Endothelial cell (in vitro differentiated cells): ENCODE data around the gene PDIA5. TPM values are rescaled to one million over a fixed set of nuclear protein-coding genes. Genes with fewer than 3 reads are reported as not detected.
A peak's percentile ranks its signal among the peaks of the same experiment; 100 is the strongest.

Source experiments
- DNase-seq: peaks from one replicate; pipeline ENCODE4 v3.0.0; 2021; ENCODE audit warnings: low spot score
- H3K27ac Mint-ChIP-seq: one replicate; pipeline ENCODE4 v1.8.0; 2021; ENCODE audit warnings: mixed read lengths, inconsistent platforms; ENCODE audit not compliant: unreplicated experiment
- H3K27me3 Mint-ChIP-seq: one replicate; pipeline ENCODE4 v1.8.0; 2021; ENCODE audit warnings: mild to moderate bottlenecking, moderate library complexity, mixed read lengths, inconsistent platforms; ENCODE audit not compliant: unreplicated experiment
- H3K36me3 Mint-ChIP-seq: one replicate; pipeline ENCODE4 v1.8.0; 2021; ENCODE audit warnings: mild to moderate bottlenecking, low read depth, mixed read lengths, inconsistent platforms; ENCODE audit not compliant: unreplicated experiment
- H3K4me1 Mint-ChIP-seq: one replicate; pipeline ENCODE4 v1.8.0; 2021; ENCODE audit warnings: mild to moderate bottlenecking, mixed read lengths, inconsistent platforms; ENCODE audit not compliant: unreplicated experiment
- H3K4me3 Mint-ChIP-seq: one replicate; pipeline ENCODE4 v1.8.0; 2021; ENCODE audit warnings: mild to moderate bottlenecking, mixed read lengths, inconsistent platforms; ENCODE audit not compliant: unreplicated experiment
- H3K9me3 Mint-ChIP-seq: one replicate; pipeline ENCODE4 v1.8.0; 2021; ENCODE audit warnings: mixed read lengths, inconsistent platforms; ENCODE audit not compliant: unreplicated experiment
- CTCF ChIP-seq: fragments of 200-600 bp; sonication (generic); IDR thresholded peaks from one replicate; pipeline ENCODE4 v1.5.0; 2021; ENCODE audit warnings: antibody characterized with exemption; ENCODE audit not compliant: unreplicated experiment
- total RNA-seq: library from RNA; stranded (reverse); fragmentation: NEBNext Ultra II Directional; extraction: Animal tissue kit (Norgen Biotek cat#: 25700); gene quantifications from one replicate; pipeline ENCODE4 v1.2.1, GENCODE V29; 2021; ENCODE audit not compliant: unreplicated experiment

PDIA5 gene
- total RNA-seq, 1 donor from 2014 or later: 32.8 TPM

GRCh38 chr3:123155471-123156011 lies 88.7 kb downstream of the PDIA5 start:
- no peak overlapping the region for H3K27ac Mint-ChIP-seq
- TF ChIP-seq CTCF: no peak
- peaks cover 13% of the 10 kb centered on the region for H3K27me3 Mint-ChIP-seq
- peaks cover 37% of the 10 kb centered on the region for H3K36me3 Mint-ChIP-seq
- DNase-seq: no peak
- peaks cover 17% of the 10 kb centered on the region for H3K4me1 Mint-ChIP-seq
- no peaks in the 10 kb centered on the region for H3K9me3 Mint-ChIP-seq
- no peak overlapping the region for H3K4me3 Mint-ChIP-seq

- H3K36me3 Mint-ChIP-seq: peaks cover 28% of the 10 kb centered on the region
- H3K9me3 Mint-ChIP-seq: no peaks in the 10 kb centered on the region
- no peak for TF ChIP-seq CTCF
- no peak overlapping the region for H3K4me3 Mint-ChIP-seq
- H3K27ac Mint-ChIP-seq: no peak overlapping the region
- peaks cover 17% of the 10 kb centered on the region for H3K4me1 Mint-ChIP-seq
- H3K27me3 Mint-ChIP-seq: peaks cover 11% of the 10 kb centered on the region
- DNase-seq: no peak
Observed at GRCh38 chr3:123156276-123156995, 89.6 kb downstream of the PDIA5 start.

- peaks cover 8% of the 10 kb centered on the region for H3K27me3 Mint-ChIP-seq
- H3K4me3 Mint-ChIP-seq: no peak overlapping the region
- TF ChIP-seq CTCF: no peak
- no peak for DNase-seq
- H3K9me3 Mint-ChIP-seq: no peaks in the 10 kb centered on the region
- peaks cover 17% of the 10 kb centered on the region for H3K4me1 Mint-ChIP-seq
- no peak overlapping the region for H3K27ac Mint-ChIP-seq
- peaks cover 21% of the 10 kb centered on the region for H3K36me3 Mint-ChIP-seq
Observed at GRCh38 chr3:123157209-123157597, 90.4 kb downstream of the PDIA5 start.

- no peak for DNase-seq
- H3K36me3 Mint-ChIP-seq: peaks cover 17% of the 10 kb centered on the region
- TF ChIP-seq CTCF: no peak
- H3K4me3 Mint-ChIP-seq: peak overlapping the region; percentile 71
- peaks cover 7% of the 10 kb centered on the region for H3K27me3 Mint-ChIP-seq
- H3K9me3 Mint-ChIP-seq: no peaks in the 10 kb centered on the region
- H3K4me1 Mint-ChIP-seq: peaks cover 17% of the 10 kb centered on the region
- H3K27ac Mint-ChIP-seq: no peak overlapping the region
Observed at GRCh38 chr3:123157598-123158287, 90.9 kb downstream of the PDIA5 start.

GRCh38 chr3:123158330-123158729 lies 91.5 kb downstream of the PDIA5 start:
- Mint-ChIP-seq H3K4me3 (peak overlapping the region; percentile 3), H3K27ac (no peak overlapping the region), H3K27me3 (peaks cover 3% of the 10 kb centered on the region), H3K36me3 (peaks cover 16% of the 10 kb centered on the region), H3K4me1 (peaks cover 16% of the 10 kb centered on the region), H3K9me3 (no peaks in the 10 kb centered on the region)
- DNase-seq: no peak
- no peak for TF ChIP-seq CTCF
